IMR-90 (cell line): Measurements from ENCODE around the gene PTPRS. TPM values are rescaled to one million over a fixed set of nuclear protein-coding genes. Genes with fewer than 3 reads are reported as not detected.

ENCODE experiments used
- ATAC-seq: fragments of 200-7000 bp; cut with Tn5 transposase; 2 replicates; pipeline ENCODE4 v1.9.1; 2020; ENCODE audit warnings: low read depth, mild to moderate bottlenecking, moderate library complexity
- BruUV-seq: library from RNA; stranded (reverse); fragments of 400-500 nt; replicated peaks from 2 replicates; lab custom pipeline; 2021; lab: Mats Ljungman, UMichigan
- CTCF ChIA-PET: fragments of 300-600 bp; formaldehyde crosslinking; extraction: SDS; loops from one replicate; lab custom pipeline; 2021; ENCODE audit warnings: antibody characterized with exemption; lab: Yijun Ruan, JAX
- POLR2A ChIA-PET: fragments of 300-600 bp; sonication (Branson Sonifier 250); formaldehyde crosslinking; loops from one replicate; lab custom pipeline; 2022; ENCODE audit warnings: antibody characterized with exemption; ENCODE audit not compliant: unreplicated experiment; lab: Charles Lee
- DNase-seq: peaks from one replicate; pipeline ENCODE4 v3.0.0; 2013
- H2AFZ ChIP-seq: replicated peaks from 2 replicates; pipeline ENCODE3; 2013; ENCODE audit warnings: low read length, mild to moderate bottlenecking; ENCODE audit not compliant: poor library complexity
- H2AK5ac ChIP-seq: 2 replicates; pipeline ENCODE4 v1.6.1; 2013; ENCODE audit warnings: low read depth, low read length, inconsistent platforms
- H2AK9ac ChIP-seq: replicated peaks from 2 replicates; pipeline ENCODE3; 2013; ENCODE audit warnings: mild to moderate bottlenecking, low read depth, low read length, moderate library complexity; ENCODE audit not compliant: poor library complexity
- H2BK120ac ChIP-seq: 2 replicates; pipeline ENCODE4 v1.6.1; 2013; ENCODE audit warnings: low read depth, low read length, inconsistent platforms
- H2BK15ac ChIP-seq: 3 replicates; pipeline ENCODE4 v1.6.1; 2013; ENCODE audit warnings: low read depth, low read length, inconsistent platforms
- H2BK20ac ChIP-seq: 2 replicates; pipeline ENCODE4 v1.6.1; 2013; ENCODE audit warnings: low read depth, mild to moderate bottlenecking, inconsistent platforms, low read length, moderate library complexity
- H2BK5ac ChIP-seq: 2 replicates; pipeline ENCODE4 v1.6.1; 2013; ENCODE audit warnings: mild to moderate bottlenecking, low read depth, low read length, inconsistent platforms; ENCODE audit not compliant: poor library complexity, severe bottlenecking
- H3K14ac ChIP-seq: replicated peaks from 2 replicates; pipeline ENCODE4 v1.6.1; 2013; ENCODE audit warnings: low read depth, low read length, inconsistent platforms
- H3K18ac ChIP-seq: 2 replicates; pipeline ENCODE4 v1.6.1; 2013; ENCODE audit warnings: low read depth, low read length, control low read depth
- H3K23ac ChIP-seq: 2 replicates; pipeline ENCODE4 v1.6.1; 2013; ENCODE audit warnings: low read depth, low read length, inconsistent platforms
- H3K27ac ChIP-seq: 2 replicates; pipeline ENCODE4 v1.5.1; 2013; ENCODE audit warnings: mild to moderate bottlenecking, control low read depth, low read length; ENCODE audit not compliant: insufficient read depth
- H3K27me3 ChIP-seq: 2 replicates; pipeline ENCODE4 v1.6.1; 2013; ENCODE audit warnings: low read length; ENCODE audit not compliant: control insufficient read depth, insufficient read depth
- H3K36me3 ChIP-seq: 2 replicates; pipeline ENCODE4 v1.6.1; 2013; ENCODE audit warnings: low read length, mixed read lengths; ENCODE audit not compliant: control insufficient read depth, insufficient read depth
- H3K4ac ChIP-seq: 2 replicates; pipeline ENCODE4 v1.6.1; 2013; ENCODE audit warnings: low read depth, low read length, inconsistent platforms
- H3K4me1 ChIP-seq: 2 replicates; pipeline ENCODE4 v1.6.1; 2013; ENCODE audit warnings: low read length, mixed read lengths; ENCODE audit not compliant: control insufficient read depth, insufficient read depth
- H3K4me2 ChIP-seq: 2 replicates; pipeline ENCODE4 v1.6.1; 2013; ENCODE audit warnings: low read depth, mild to moderate bottlenecking, control low read depth, low read length, moderate library complexity
- H3K4me3 ChIP-seq: 2 replicates; pipeline ENCODE4 v1.5.1; 2013; ENCODE audit warnings: low read depth, mild to moderate bottlenecking, control low read depth, low read length, moderate library complexity; ENCODE audit not compliant: insufficient read depth
- H3K56ac ChIP-seq: 2 replicates; pipeline ENCODE4 v1.6.1; 2013; ENCODE audit warnings: low read length, inconsistent platforms; ENCODE audit not compliant: insufficient read depth; ENCODE audit errors: extremely low read depth
- H3K79me1 ChIP-seq, 2 experiments: 2 replicates each; pipeline ENCODE4 v1.6.1; 2013; ENCODE audit warnings: low read length in 2 of 2, inconsistent platforms in 1 of 2, low read depth in 1 of 2
- H3K9ac ChIP-seq: 2 replicates; pipeline ENCODE4 v1.6.1; 2013; ENCODE audit warnings: low read depth, low read length, control low read depth
- H3K9me1 ChIP-seq: 2 replicates; pipeline ENCODE4 v1.6.1; 2013; ENCODE audit warnings: low read length, inconsistent platforms; ENCODE audit not compliant: insufficient read depth
- H3K9me3 ChIP-seq: 2 replicates; pipeline ENCODE4 v1.6.1; 2013; ENCODE audit warnings: low read length; ENCODE audit not compliant: control insufficient read depth, insufficient read depth
- H4K20me1 ChIP-seq: 2 replicates; pipeline ENCODE4 v1.6.1; 2013; ENCODE audit warnings: low read length, inconsistent platforms; ENCODE audit not compliant: insufficient read depth
- H4K5ac ChIP-seq: 2 replicates; pipeline ENCODE4 v1.6.1; 2013; ENCODE audit warnings: mild to moderate bottlenecking, low read depth, low read length, control low read depth
- H4K8ac ChIP-seq, 2 experiments: 2 replicates each; pipeline ENCODE4 v1.6.1; 2013; ENCODE audit warnings: low read depth in 2 of 2, low read length in 2 of 2, control low read depth in 1 of 2, inconsistent platforms in 1 of 2
- H4K91ac ChIP-seq: 2 replicates; pipeline ENCODE4 v1.6.1; 2013; ENCODE audit warnings: low read depth, low read length, inconsistent platforms; ENCODE audit not compliant: insufficient read depth
- BHLHE40 ChIP-seq: fragments of 150-350 bp; IDR thresholded peaks from 2 replicates; pipeline ENCODE4 v1.6.1; 2016; ENCODE audit warnings: mild to moderate bottlenecking, low read depth, low read length
- CEBPB ChIP-seq: IDR thresholded peaks from 2 replicates; pipeline ENCODE4 v1.6.1; 2012; ENCODE audit warnings: low read depth, low read length, improper control_type of control experiment
- CHD1 ChIP-seq: IDR thresholded peaks from 2 replicates; pipeline ENCODE4 v1.6.1; 2012; ENCODE audit warnings: low read depth, low read length, improper control_type of control experiment
- CTCF ChIP-seq: conservative IDR thresholded peaks from 2 replicates; pipeline ENCODE4 v1.5.1; 2012; ENCODE audit warnings: mild to moderate bottlenecking, low read depth, low read length, improper control_type of control experiment
- FOS ChIP-seq: fragments of 150-350 bp; IDR thresholded peaks from 2 replicates; pipeline ENCODE4 v1.6.1; 2016; ENCODE audit warnings: low read depth, low read length
- MAZ ChIP-seq: IDR thresholded peaks from 2 replicates; pipeline ENCODE4 v1.6.1; 2012; ENCODE audit warnings: low read depth, mild to moderate bottlenecking, low read length, improper control_type of control experiment, moderate library complexity, borderline replicate concordance
- MXI1 ChIP-seq: IDR thresholded peaks from 2 replicates; pipeline ENCODE4 v1.6.1; 2012; ENCODE audit warnings: low read depth, mild to moderate bottlenecking, low read length, moderate library complexity, borderline replicate concordance
- POLR2A ChIP-seq: IDR thresholded peaks from 2 replicates; pipeline ENCODE4 v1.6.1; 2012; ENCODE audit warnings: mild to moderate bottlenecking, low read depth, low read length
- RAD21 ChIP-seq: IDR thresholded peaks from 2 replicates; pipeline ENCODE4 v1.6.1; 2012; ENCODE audit warnings: low read length, improper control_type of control experiment
- RCOR1 ChIP-seq: IDR thresholded peaks from 2 replicates; pipeline ENCODE4 v1.6.1; 2012; ENCODE audit warnings: mild to moderate bottlenecking, low read length, improper control_type of control experiment; ENCODE audit not compliant: insufficient replicate concordance
- RFX5 ChIP-seq: IDR thresholded peaks from 2 replicates; pipeline ENCODE4 v1.8.0; 2012; ENCODE audit warnings: low read depth, mild to moderate bottlenecking, low read length, moderate library complexity
- SMC3 ChIP-seq: fragments of 150-350 bp; IDR thresholded peaks from 2 replicates; pipeline ENCODE4 v1.6.1; 2016; ENCODE audit warnings: low read depth, mild to moderate bottlenecking, antibody characterized with exemption, low read length, moderate library complexity
- USF2 ChIP-seq: fragments of 150-350 bp; IDR thresholded peaks from 2 replicates; pipeline ENCODE4 v1.6.1; 2017; ENCODE audit warnings: mild to moderate bottlenecking, antibody characterized with exemption, low read length, low read depth
- WGBS, 2 experiments: methylation state at CpG; one replicate each; pipeline versions ENCODE4 v1.1.5 to v1.1.7; 2013; ENCODE audit warnings: missing lambda C conversion rate in 2 of 2; ENCODE audit not compliant: insufficient read length in 1 of 2; ENCODE audit errors: extremely low coverage in 2 of 2; 5-methylcytosine and 5-hydroxymethylcytosine counted together
- dilution Hi-C: fragments of 300-500 bp; cut with HindIII; formaldehyde crosslinking; loops from one replicate; pipeline ENCODE4 v1.14.3; 2018; ENCODE audit warnings: low sequenced_read_pairs; ENCODE audit not compliant: unreplicated experiment
- in situ Hi-C: fragments of 300-500 bp; cut with MboI; formaldehyde crosslinking; loops from 3 replicates; pipeline ENCODE4 v1.14.3; 2019; ENCODE audit warnings: low sequenced_read_pairs, inconsistent platforms, mixed read lengths
- intact Hi-C: fragments of 100-400 bp; cut with micrococcal nuclease; formaldehyde crosslinking; loops from 2 replicates; pipeline ENCODE4 v1.10.0; 2022
- polyA plus RNA-seq, 3 experiments: library from polyadenylated mRNA; depleted of rRNA; stranded (reverse); fragments of >200 nt; gene quantifications; 2 replicates each; pipeline ENCODE4 v1.2.3, GENCODE V29; 2012; ENCODE audit warnings: low replicate concordance in 1 of 3
- total RNA-seq: library from RNA; depleted of rRNA; stranded (reverse); fragments of >200 nt; gene quantifications from 2 replicates; pipeline ENCODE4 v1.2.3, GENCODE V29; 2012
- TF ChIP-seq, protein P1 (sequence below): fragments of 150-350 bp; IDR thresholded peaks from 2 replicates; pipeline ENCODE4 v1.6.1; 2016; ENCODE audit warnings: low read depth, mild to moderate bottlenecking, low read length, moderate library complexity, borderline replicate concordance

PTPRS gene
- total and polyA plus RNA-seq, 2 of the 4 experiments (the other 2 are of a cell fraction) = 40.1 to 51.9 TPM

GRCh38 chr19:5314012-5314906, 26.4 kb downstream of the PTPRS start:
- Histone ChIP-seq H2AFZ (no peak overlapping the region), H4K5ac (no peak overlapping the region), H2AK5ac (0 out of 2 replicates have a peak overlapping the region, but pooled peaks have one; percentile 7), H3K9me1 (peaks cover 7% of the 10 kb centered on the region; the same call in 1 of the 2 replicates), H2BK20ac (no peak overlapping the region), H3K9ac (no peak overlapping the region), H3K14ac (no peak overlapping the region), H2BK5ac (no peak overlapping the region), H3K9me3 (no peaks in the 10 kb centered on the region), H3K18ac (no peak overlapping the region), H4K20me1 (peaks cover 38% of the 10 kb centered on the region), H3K27me3 (no peaks in the 10 kb centered on the region), H3K56ac (no peak overlapping the region), H3K4me2 (no peak overlapping the region), H3K23ac (no peak overlapping the region), H4K91ac (no peak overlapping the region), H4K8ac (no peak overlapping the region), H3K4me1 (peaks cover 3% of the 10 kb centered on the region; the same call in 1 of the 2 replicates), H3K79me1 (peaks cover 0 to 6% of the 10 kb centered on the region in 2 experiments; a peak in 2 of 4 replicates), H3K4ac (no peak overlapping the region), H2BK15ac (no peak overlapping the region), H2BK120ac (no peak overlapping the region), H3K36me3 (no peaks in the 10 kb centered on the region), H3K4me3 (no peak overlapping the region), H2AK9ac (no peak overlapping the region), H3K27ac (no peak overlapping the region)
- no peak; the same call in 1 of the 2 replicates for ATAC-seq
- ChIA-PET POLR2A (no interaction called here), CTCF (interaction anchor here (0.6 kb wide), 1 partner anchor 26 kb away, joined by 3 read pairs; the partner anchor contains the start of gene PTPRS)
- intact Hi-C loops (no loop called here), dilution Hi-C loops (no loop called here), in situ Hi-C loops (no loop called here)
- WGBS, 2 experiments = 82% methylated on average over 6 of the region's 7 CpGs; no CpG with 5 or more reads in 1 of the 2 experiments
- peak; percentile 16 for DNase-seq
- no TSS peak for BruUV-seq
- TF ChIP-seq MXI1 (no peak), CEBPB (no peak), CTCF (no peak), BHLHE40 (no peak), MAZ (no peak), FOS (no peak), USF2 (no peak), SMC3 (no peak), POLR2A (no peak), RCOR1 (no peak), RFX5 (no peak), CHD1 (no peak), RAD21 (no peak)
- TF ChIP-seq, protein P1, sequence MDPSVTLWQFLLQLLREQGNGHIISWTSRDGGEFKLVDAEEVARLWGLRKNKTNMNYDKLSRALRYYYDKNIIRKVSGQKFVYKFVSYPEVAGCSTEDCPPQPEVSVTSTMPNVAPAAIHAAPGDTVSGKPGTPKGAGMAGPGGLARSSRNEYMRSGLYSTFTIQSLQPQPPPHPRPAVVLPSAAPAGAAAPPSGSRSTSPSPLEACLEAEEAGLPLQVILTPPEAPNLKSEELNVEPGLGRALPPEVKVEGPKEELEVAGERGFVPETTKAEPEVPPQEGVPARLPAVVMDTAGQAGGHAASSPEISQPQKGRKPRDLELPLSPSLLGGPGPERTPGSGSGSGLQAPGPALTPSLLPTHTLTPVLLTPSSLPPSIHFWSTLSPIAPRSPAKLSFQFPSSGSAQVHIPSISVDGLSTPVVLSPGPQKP = no peak
